ENCODE measurements around the gene IGSF6. TPM values are rescaled to one million over a fixed set of nuclear protein-coding genes. Genes with fewer than 3 reads are reported as not detected.

Gene IGSF6
- total RNA-seq, 6 donors from 2014 or later: 7.0 to 74.0 (median 17.7) TPM

GRCh38 chr16:21592191-21592590 is 60.2 kb downstream of the IGSF6 start:
- Histone ChIP-seq H3K4me1 (peaks cover 2 to 13% (median 7%) of the 10 kb centered on the region in 4 donors), H3K27me3 (no peaks in the 10 kb centered on the region), H3K27ac (no peak overlapping the region), H3K9me3 (no peaks in the 10 kb centered on the region), H3K36me3 (no peaks in the 10 kb centered on the region), H3K4me3 (no peak overlapping the region)
- no peak for ATAC-seq (ENCODE audit: low FRiP score in 2 of 2)
- WGBS, 2 donors: 88 to 94% methylated on average over 9 of the region's 9 CpGs
- TF ChIP-seq POLR2A (IDR thresholded peaks at IDR 0.05): no peak
- TF ChIP-seq POLR2AphosphoS5 (IDR thresholded peaks at IDR 0.05): no peak
- TF ChIP-seq EP300 (IDR thresholded peaks at IDR 0.05): no peak
- TF ChIP-seq CTCF (IDR thresholded peaks at IDR 0.05): no peak
- DNase-seq: no peak

- no peak for TF ChIP-seq EP300 (IDR thresholded peaks at IDR 0.05)
- TF ChIP-seq CTCF (IDR thresholded peaks at IDR 0.05): no peak
- TF ChIP-seq POLR2A (IDR thresholded peaks at IDR 0.05): no peak
- no peak for ATAC-seq (ENCODE audit: low FRiP score in 2 of 2)
- no peaks in the 10 kb centered on the region for H3K36me3 ChIP-seq
- H3K27me3 ChIP-seq: no peaks in the 10 kb centered on the region
- H3K27ac ChIP-seq: peak overlapping the region in 1 of 4 donors; percentile 24
- no peak overlapping the region for H3K4me3 ChIP-seq
- peaks cover 2 to 13% (median 7%) of the 10 kb centered on the region in 4 donors for H3K4me1 ChIP-seq
- H3K9me3 ChIP-seq: no peaks in the 10 kb centered on the region
- DNase-seq: no peak
- 42 to 56% methylated on average over 2 of the region's 2 CpGs for WGBS, 2 donors
Measured at GRCh38 chr16:21590796-21591195, 61.6 kb downstream of the IGSF6 start.

GRCh38 chr16:21590287-21590686 is 62.1 kb downstream of the IGSF6 start:
- Histone ChIP-seq H3K9me3 (no peaks in the 10 kb centered on the region), H3K4me1 (peaks cover 2 to 13% (median 7%) of the 10 kb centered on the region in 4 donors), H3K27me3 (no peaks in the 10 kb centered on the region), H3K27ac (peak overlapping the region in 1 of 4 donors; percentile 31), H3K4me3 (no peak overlapping the region), H3K36me3 (no peaks in the 10 kb centered on the region)
- ATAC-seq (ENCODE audit: low FRiP score in 2 of 2) (peak in 1 of 2 donors; percentile 44), DNase-seq (no peak)
- 62 to 79% methylated on average over 2 of the region's 2 CpGs for WGBS, 2 donors
- no peak for TF ChIP-seq POLR2A (IDR thresholded peaks at IDR 0.05)
- no peak for TF ChIP-seq POLR2AphosphoS5 (IDR thresholded peaks at IDR 0.05)
- TF ChIP-seq EP300 (IDR thresholded peaks at IDR 0.05): no peak
- TF ChIP-seq CTCF (IDR thresholded peaks at IDR 0.05): no peak

GRCh38 chr16:21589551-21589950 is 62.9 kb downstream of the IGSF6 start:
- Histone ChIP-seq H3K36me3 (no peaks in the 10 kb centered on the region), H3K27ac (peak overlapping the region in 1 of 4 donors; percentile 31), H3K4me3 (no peak overlapping the region), H3K4me1 (peaks cover 2 to 13% (median 7%) of the 10 kb centered on the region in 4 donors), H3K9me3 (no peaks in the 10 kb centered on the region), H3K27me3 (no peaks in the 10 kb centered on the region)
- ATAC-seq (ENCODE audit: low FRiP score in 2 of 2): no peak
- 72 to 80% methylated on average over 4 of the region's 4 CpGs for WGBS, 2 donors
- TF ChIP-seq POLR2A (IDR thresholded peaks at IDR 0.05) (no peak), EP300 (IDR thresholded peaks at IDR 0.05) (no peak), POLR2AphosphoS5 (IDR thresholded peaks at IDR 0.05) (no peak), CTCF (IDR thresholded peaks at IDR 0.05) (no peak)
- no peak for DNase-seq

Small RNA genes lying within 50 kb of the gene (small RNA-seq; reads per million reads assigned to genes)
- gene RNU6-1005P (0 reads per million in 4 donors), gene RNU6-196P (0 reads per million in 4 donors)

Other genes with a start within 250 kb of the IGSF6 start
- 100 to 1,000 TPM in 2 of 6 donors, 10 to 100 TPM in 4; 57.1 to 120 (median 93.3) TPM for gene METTL9, start 53.0 kb downstream of the IGSF6 start, total RNA-seq
- 1 to 10 TPM in 1 of 6 donors, under 1 TPM in 3, not detected in 2; 0.46 to 2.1 (median 0.65) TPM for gene OTOA, start 11.4 kb upstream of the IGSF6 start, total RNA-seq
- 100 to 1,000 TPM in 4 of 6 donors, 10 to 100 TPM in 2; 60.8 to 474 (median 112) TPM for gene NPIPB4, start 205.1 kb upstream of the IGSF6 start, total RNA-seq